Measurements from ENCODE around the gene SRCIN1.
A peak's percentile ranks its signal among the peaks of the same experiment; 100 is the strongest.

The SRCIN1 gene

DNA sequence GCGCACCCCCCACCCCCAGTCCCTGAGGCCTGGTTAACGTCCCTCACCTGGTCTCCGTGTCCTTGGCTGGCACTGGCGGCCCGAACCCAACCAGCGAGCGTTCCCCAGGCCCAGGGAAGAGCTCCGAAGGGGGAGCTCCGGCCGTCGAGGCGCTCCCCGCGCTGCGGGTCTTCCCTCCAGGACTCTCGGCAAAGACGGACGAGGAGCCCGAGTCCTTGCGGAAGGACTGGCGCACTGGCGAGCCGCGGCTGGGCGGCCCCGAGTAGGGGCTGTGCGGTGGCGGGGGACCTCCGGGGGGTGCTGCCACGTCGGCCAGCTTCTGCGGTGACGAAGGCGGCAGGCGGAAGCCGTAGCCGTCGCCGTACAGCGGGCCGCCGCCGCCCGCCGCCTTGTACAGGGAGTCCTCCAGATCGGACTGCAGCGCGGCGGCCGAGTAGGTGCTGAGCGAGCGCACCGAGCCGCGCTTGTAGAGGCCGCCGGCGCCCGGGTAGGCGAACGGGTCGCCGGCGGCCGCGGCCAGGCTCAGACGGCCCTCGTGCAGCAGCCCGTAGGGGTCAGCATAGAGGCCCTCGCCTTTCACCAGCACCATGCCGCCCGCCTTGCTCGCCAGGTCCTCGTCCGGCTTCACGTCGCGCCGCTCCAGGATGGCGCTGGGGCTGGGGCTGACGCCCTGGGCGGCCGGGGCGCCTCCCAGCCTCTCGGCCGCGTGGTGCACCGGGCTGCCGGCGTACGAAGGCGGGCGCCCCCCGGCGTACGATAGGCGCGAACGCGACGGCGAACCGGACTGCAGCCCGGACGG lies 44.1 kb downstream of the SRCIN1 start:
- no peak for DNase-seq (ENCODE audit: low read depth)

DNA sequence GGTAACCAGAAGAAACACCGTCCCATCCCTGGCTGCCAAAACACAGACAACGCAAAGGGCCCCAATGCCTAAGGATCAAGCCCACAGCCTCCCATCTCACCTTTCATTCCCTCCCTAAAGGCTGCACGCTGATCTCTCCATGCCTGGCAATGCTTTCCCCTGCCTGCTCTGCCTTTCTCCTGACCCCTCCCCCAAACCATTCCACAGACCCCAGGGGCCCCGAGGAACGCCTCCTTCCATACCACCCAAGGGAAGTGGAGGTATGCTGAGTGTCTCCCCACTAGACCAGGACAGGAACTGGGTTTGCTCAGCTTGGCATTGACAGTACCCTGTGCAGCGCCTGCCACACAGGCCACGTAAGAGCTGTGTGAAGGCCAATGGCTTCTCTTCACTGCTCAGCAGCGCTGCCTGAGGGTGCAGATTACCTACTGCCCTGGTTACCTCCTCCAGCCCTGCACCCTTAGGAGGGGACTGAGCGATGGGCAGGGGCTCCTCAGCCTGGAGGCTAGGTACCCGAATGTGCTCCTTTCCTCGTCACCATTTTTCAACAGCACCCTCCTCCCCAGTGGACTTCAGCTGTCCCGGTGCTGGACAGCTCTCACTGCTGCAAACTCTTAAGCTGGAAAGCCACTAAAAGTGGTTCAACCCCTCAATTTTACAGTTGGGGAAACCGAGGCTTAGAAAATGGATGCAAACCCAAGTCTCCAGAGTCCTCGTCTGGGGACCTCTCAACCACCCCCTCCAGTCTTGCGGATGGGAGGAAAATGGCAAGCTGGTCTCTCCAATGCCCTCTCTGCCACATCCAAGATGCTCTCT lies 45.0 kb downstream of the SRCIN1 start:
- DNase-seq (ENCODE audit: low read depth) = peak; percentile 36

DNA sequence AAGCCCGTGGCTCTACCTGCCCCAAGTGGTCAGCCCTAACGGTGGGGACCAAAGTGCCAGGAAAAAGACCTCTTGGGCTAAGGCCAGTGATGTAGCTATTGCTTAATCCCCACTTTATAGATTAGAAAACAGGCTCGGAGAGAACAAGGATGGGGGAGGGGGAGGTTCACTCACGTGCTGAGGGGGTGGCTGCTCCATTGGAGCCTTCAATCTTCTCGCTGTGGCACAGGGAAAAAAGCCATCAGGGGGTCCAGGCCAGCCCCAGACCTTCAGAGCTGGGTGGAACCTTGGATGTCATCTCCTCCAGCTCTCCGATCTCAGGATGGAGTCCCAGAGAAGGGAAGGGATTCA lies 45.9 kb downstream of the SRCIN1 start:
- peak; percentile 14 for DNase-seq (ENCODE audit: low read depth)

DNA sequence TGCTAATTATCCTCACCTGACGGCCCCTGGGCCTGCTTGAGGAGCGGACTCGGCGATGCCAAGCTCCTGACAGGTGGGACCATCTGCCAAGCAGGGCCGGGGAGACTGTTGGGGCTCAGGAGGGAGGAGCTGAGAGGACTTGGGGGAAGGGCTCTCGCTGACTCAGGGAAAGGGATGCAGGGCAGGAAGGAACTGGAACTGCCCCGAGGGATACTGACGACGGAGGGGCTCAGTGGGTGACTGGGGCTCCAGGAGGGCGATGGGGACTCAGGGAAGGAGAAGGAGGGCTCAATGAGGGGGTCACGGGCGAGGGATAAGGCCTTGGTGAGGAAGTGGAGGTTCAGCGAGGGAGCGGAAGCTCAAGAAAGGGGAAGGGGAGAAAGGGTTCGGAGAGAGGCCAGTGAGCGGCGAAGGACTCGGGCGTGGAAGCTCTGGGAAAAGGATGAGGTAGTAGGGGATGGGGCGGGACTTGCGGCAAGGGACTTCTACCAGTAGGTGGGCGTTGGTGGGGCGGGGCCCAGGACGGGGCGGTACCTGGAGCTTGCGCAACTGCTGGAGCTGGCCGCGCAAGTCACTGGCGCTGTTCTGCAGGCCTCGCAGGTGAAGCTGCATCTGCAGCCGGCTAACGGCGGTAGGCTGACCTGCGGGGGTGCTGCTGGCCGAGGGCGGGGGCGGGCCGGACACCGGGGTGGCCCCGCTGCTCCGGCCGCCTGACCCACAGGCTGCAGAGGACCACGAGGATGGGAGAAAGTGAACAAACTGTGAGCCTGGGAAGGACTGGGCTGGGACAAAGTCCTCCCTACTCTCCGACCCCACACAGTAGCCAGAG lies 46.5 kb downstream of the SRCIN1 start:
- DNase-seq (ENCODE audit: low read depth) = peak; percentile 81

DNA sequence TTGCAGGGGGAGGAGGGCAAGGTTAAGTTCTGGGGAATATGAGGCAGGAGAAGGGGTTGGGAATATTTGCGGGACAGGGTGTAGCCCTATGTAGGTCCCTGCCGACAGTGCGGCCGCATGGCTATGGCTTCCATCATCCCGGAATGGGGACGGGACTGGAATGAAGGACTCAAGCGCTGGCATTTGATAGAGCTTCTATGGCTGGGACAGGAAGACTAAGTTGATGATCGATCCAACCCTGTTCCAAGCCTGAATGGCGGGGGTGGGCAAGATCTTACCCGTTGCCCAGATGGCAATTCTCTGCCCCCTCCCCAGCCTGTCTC lies 47.1 kb downstream of the SRCIN1 start:
- no peak for DNase-seq (ENCODE audit: low read depth)

DNA sequence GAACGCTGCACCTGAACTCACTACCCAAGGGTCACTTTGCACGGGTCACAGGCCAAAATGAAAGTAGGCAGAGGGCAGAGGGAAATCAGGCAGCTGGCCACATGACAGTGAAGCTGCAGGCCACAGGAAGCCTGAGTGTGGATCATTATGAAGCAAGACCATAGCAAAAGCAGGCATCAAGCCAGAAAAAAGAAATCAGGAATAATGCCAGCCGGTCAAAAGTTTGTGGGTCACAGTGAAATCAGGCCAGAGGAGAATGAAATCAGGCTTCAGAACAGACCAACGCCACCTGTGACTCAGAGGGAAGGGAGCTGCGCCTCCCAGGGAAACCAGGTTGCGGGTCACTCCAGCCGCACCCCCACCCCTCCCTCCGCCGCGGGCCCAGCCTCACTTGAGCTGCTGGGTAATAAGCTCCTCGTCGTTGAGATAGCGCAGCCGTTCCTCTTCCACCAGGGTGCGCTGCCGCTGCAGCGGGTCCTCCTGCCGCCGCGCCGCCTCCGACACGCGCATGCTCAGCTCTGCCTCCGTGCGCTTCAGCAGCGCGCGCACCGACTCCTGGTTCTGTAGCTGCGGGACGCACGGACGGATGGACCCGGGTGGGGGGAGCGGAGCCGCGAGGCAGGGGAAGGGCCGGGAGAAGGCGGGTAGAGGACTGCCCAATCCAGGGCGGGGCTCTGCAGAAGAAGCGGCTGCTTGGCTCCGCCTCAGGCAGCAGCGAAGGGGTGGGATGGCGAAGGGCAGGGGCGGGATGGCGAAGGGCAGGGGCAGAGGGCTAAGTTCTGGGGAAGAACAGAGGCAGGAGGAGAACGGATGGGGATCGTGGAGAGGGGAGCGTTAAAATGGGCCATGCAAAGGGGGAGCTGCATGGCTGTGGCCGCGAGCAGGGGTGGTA lies 47.7 kb downstream of the SRCIN1 start:
- DNase-seq (ENCODE audit: low read depth) = peak; percentile 88

DNA sequence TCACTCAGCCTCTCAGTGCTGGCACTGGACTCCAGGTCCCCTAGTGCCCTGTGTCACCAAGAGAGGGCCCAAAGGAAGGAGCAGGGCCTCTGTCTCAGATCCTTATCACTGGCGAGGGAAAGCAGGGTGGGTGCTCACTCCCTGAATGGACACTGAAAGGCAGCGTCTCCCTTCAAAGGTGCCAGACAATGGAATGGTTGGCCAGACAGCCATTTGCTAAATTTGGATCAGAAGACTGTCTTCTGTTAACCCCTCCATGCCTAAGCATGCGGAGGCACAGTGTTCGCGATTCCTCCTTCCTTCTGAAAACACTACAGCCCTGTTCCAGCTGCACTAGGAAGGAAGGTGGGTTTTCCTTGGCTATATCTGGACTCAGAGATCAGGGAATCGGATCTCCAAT lies 48.4 kb downstream of the SRCIN1 start:
- no peak for DNase-seq (ENCODE audit: low read depth)

DNA sequence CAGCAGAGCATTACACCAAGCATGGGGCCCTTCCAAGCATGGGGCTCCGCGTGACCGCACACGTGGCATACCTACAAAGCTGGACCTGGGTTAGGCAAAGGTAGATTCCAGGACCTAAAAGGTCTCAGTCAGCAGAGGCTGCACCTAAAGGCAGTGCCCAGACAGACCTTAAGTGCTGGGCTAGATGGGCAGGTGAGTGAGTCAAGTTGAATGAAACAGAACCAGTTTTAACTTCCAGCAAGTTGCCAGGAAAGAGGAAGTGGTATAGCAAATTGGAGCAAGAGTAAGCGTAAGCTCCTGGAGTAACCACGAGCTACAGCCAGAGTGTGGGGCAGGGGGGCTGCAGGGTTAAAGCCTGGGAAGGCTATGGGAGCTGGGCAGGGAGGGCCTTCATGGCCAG lies 49.5 kb downstream of the SRCIN1 start:
- no peak for DNase-seq (ENCODE audit: low read depth)

DNA sequence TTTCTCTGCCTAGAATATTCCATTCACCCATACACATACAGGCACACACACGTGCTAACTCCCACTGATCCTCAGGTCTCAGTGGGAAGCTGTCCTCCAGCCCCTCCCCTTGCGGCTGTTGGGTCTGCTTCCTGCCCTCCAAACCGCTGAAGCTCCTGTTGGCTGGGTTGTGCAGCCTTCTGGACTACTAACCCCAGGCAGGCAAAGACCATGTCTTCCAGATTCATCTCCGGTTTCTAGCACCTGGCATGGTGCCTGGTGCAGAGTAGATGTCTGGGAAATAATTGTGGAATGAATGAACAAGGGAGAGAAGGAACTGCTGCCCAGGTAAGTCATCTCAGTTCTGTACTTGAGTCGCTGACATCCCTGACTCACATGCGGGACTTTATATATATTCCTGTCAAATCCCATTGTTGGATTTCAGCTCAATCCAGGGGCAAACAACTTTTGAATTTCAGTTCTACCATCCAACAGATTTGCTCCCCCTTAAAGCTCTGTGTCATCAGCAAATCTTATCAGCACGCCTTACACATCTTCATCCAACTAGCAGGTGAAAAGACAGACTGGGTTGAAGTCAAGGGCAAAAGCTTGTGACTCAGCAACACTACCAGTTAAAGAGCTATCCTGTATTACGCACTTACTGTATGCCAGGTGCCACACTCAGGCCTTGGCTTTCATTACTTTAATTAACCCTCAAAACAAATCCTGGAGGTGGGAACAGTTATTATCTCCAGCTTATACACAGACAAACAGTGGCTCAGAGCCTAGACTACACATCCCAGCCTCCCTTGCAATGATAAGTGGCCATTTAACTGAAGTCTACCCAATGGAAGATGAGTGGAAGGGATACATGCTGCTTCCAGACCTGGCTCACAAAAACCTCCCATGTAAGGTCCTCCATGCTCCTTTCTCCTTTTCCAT lies 51.1 kb downstream of the SRCIN1 start:
- peak; percentile 53 for DNase-seq (ENCODE audit: low read depth)

DNA sequence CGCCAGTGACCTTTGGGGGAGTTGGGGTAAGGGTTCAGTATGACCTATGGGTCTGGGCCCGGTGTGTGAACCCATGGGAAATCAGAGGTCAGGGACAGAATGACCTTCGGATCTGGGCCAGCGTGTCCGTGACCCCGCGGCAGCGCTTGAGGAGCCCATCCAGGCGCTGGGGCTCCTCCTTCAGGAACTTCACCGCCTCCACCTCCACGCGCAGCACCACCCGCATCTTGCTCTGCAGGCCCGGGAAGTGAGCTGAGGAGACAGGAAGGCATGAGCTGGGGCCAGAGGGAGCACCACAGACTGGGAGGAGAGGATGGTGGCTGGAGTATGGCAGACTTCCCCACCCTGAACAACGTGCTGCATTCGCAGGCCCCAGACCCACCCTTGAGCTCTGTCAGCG lies 53.4 kb downstream of the SRCIN1 start:
- no peak for DNase-seq (ENCODE audit: low read depth)

DNA sequence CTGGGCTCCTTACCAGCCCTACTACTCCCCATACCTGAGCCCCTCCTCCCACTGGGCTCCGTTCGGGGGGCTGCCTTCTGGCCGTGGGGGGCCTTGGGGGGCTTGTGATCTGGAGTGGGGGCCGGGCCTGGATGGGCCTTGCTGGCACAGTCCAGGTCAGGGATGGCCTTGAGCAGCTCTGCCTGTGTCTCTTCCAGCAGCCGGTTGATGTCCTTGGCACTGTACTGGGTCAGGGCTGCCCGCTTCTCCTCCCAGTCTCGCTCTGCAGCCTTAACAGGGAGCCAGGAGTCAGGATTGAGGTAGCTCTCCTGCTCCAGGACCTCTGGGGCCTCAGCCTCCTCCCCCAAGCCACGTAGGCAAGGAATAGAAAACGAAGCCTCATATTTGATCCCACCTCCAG lies 54.6 kb downstream of the SRCIN1 start:
- DNase-seq (ENCODE audit: low read depth) = no peak

DNA sequence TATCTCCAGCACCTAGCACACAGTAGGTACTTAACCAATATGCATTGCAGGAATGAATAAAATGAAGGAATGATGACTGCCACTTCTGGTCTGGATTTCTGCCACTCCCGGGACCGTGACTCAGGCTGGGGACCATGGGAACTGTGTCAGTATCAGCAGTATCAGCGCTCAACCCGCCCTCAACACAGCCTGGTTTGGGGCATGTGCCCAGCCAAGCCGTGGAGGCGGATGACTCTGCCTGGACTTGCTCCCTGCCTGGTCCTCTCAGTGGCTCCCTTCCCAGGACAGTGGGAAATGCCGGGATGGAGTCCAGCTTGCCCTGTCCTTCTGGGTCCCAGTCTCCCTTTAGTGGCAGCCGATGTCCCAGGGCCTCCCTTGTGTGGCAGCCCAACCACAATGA lies 55.1 kb downstream of the SRCIN1 start:
- peak; percentile 33 for DNase-seq (ENCODE audit: low read depth)

DNA sequence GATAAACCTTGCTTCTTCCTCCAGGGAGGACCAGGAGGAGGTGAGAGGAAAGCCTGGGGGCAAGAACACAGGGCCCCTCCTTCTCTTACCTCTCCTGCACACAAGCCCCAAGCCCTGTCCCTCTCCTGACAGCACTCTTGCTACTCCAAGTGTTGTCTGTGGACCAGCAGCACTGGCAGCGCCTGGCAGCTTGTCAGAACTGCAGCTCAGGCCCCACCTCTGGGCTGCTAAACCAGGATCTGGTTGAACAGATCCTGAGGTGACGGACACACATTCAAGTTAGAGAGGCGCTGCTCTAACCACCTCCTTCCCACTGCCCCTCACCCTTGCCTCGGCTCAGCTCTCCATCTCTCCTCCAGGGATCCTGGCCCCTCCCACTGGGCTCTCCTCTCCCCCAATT lies 56.5 kb downstream of the SRCIN1 start:
- no peak for DNase-seq (ENCODE audit: low read depth)

DNA sequence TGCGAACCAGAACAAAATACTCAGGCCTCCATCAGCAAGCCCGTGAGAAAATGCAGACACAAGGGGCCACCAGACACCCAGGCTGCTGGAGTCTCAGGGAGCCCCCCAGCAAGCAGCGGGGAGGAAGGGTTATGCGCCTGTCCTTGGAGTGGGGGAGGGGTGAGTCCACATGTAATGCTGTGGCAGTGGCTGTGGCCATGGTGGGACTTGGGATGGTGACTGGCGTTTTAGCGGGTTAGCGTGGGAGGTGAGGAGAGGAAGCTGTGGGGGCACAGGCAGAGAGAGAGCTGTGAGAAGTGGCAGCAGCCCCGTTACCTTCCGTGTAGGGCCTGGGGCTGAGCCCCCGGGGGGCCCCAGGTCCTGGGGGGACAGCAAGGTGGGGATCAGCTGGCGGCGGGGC lies 58.3 kb downstream of the SRCIN1 start:
- no peak for DNase-seq (ENCODE audit: low read depth)

DNA sequence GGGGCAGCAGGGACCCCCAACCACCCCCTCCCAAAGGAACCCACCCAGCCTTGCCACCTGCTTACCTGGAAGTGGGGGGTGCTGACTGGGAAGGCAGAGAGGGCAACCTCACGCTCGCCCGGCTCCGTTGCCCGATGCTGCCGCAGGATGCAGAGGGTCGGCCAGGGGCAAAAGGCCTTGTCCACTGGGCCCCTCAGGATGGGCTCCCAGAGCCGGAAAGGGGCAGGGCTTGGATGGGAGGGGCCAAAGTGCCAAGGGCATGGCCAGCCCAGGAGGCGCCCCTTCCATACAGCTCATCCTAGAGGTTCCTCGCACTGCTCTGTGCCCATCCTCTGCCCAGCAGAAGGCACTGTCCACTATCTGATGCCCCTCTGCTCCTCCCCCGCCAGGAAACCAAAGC lies 59.4 kb downstream of the SRCIN1 start:
- no peak for DNase-seq (ENCODE audit: low read depth)

DNA sequence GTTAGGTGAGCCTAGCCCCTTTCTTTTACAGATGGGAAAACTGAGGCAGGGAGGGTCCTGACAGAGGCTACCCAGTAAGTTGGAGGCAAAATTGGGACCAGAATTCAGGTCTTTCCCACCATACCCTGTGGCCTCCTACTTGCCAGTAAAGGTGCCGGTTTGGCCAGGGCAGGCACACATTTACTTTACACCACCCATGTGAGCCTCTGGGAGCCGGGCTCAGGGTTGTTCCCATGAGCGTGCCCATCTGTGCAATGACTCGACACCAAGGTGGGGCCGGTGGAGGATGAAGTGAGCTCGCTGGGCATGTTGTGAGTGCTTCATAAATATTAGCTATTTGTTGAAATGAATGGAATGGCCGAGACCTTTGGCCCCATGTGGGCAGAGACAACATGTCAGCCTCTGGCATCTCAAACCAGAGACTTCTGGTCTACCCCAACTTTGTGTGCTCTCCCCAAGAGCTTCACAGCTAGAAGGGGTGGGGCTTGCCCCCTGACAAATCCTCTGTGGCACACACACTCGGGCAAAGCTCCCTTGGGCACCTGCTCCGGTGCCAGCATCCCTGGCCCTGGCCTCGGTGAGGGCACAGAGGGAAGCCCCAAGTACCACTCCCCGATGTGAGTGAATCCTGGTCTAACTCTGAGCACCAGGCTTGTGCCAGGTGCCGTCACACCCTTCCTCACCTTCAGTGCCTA lies 60.1 kb downstream of the SRCIN1 start:
- DNase-seq (ENCODE audit: low read depth) = no peak

DNA sequence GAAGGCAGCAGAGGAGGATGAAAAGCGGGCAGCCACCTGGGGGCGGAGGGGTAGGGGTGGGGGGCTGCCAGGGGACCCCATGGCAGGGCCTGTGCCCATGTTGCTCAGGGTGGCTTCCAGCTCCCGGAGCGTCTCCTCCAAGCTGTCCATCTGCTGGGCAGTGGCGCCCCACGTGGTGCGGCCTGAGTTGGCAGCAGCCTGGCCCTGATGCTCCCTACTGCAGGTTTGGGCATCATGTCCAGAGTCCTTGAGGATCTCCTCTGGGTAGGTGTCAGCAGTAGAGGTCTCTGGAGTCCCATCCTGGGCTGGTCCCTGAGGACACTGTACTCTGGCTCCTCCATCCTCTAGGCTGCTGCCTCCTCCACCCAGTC lies 60.9 kb downstream of the SRCIN1 start:
- DNase-seq (ENCODE audit: low read depth) = no peak

DNA sequence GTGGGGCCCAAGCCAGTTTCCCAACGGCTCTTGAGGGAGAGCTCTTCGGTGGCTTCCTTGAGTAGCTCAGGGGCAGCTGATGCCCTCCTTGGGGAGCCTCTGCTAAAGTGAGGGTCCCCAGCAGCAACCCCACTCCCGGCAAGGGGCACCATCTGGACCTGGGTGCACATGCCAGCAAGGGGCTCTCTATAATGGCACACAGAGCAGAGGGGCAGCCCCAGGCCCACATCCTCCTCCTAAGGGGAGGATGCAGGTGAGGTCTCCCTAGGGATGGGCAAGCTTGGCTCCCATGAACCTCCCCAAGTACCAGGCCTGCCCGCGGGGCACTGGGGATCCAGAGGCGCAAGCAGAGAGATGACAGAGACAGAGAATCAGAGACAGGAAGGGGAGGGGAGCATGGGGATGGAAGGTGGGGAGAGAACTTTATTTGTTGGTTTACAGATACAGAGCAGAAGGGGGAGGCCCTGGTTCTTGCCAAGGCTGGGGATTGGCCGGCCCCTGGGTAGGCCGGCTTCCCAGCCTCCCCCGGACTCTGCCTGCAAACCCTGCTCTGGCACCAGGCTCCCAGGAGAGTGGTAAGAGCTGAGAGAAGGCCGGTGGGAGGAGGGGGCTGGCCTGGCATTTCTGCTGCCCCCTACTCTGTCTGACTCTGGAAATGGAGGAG lies 61.4 kb downstream of the SRCIN1 start:
- no peak for DNase-seq (ENCODE audit: low read depth)

DNA sequence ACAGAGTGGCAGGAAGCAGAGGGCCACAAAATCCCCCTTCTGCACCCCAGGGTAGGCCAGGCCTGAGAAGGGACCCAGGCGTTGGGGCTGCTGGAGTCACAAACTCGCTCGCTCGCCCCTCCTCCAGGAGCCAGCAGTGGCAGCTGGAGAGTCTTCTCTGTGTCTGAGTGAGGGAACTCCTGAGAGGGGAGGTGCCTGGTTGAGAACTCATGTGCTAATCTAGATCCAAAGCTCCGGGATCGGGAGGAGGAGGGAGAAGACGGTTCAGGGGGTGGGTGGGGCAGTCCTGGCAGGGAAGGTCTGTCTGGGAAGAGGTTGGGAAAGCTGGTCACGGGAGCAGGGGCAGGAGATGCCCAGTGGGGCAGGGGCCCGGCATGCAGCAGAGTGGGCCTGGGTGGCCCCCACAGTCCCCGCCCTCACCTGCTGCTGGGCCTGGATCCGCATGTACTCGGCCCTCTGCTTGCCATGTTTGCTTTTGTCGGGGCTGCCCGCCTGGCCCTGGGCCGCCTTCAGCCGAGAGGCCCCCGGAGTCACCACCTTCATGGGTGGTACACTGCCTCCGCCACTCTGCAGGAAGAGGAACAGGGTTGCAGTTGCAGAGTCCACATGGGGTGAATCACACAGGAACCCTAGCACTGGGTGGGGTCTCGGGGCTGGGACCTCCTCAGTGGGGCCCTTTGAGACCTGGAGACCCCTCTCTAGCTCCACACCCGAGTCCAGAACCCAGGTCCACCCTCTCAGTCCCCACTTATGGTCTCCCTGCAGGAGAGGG lies 62.2 kb downstream of the SRCIN1 start:
- DNase-seq (ENCODE audit: low read depth) = no peak

Data from amniotic epithelial cell (primary cell).